GM12878 (cell line): ENCODE measurements around the gene SIN3A. TPM values are rescaled to one million over a fixed set of nuclear protein-coding genes. Genes with fewer than 3 reads are reported as not detected.

Experiments used
- BHLHE40 ChIP-seq, 2 experiments: fragments of 450-650 bp in 1 of 2; IDR thresholded peaks; 2 replicates each; pipeline ENCODE4 v1.6.1; 2011 to 2017; ENCODE audit warnings: low read depth in 2 of 2, borderline replicate concordance in 1 of 2, improper control_type of control experiment in 1 of 2, low read length in 1 of 2, mild to moderate bottlenecking in 1 of 2
- BRCA1 ChIP-seq: IDR thresholded peaks from 2 replicates; pipeline ENCODE4 v1.6.1; 2011; ENCODE audit warnings: low read depth, low read length, improper control_type of control experiment
- CHD2 ChIP-seq: IDR thresholded peaks from 2 replicates; pipeline ENCODE4 v1.6.1; 2011; ENCODE audit warnings: low read depth, low read length, improper control_type of control experiment, borderline replicate concordance
- CREB1 ChIP-seq: IDR thresholded peaks from 2 replicates; pipeline ENCODE4 v1.6.1; 2012; ENCODE audit warnings: low read depth, mild to moderate bottlenecking, inconsistent platforms
- ESRRA ChIP-seq: IDR thresholded peaks from 2 replicates; pipeline ENCODE4 v1.6.1; 2012; ENCODE audit warnings: mild to moderate bottlenecking, low read length, improper control_type of control experiment
- HDGF ChIP-seq: fragments of 450-650 bp; IDR thresholded peaks from 2 replicates; pipeline ENCODE4 v1.6.1; 2016; ENCODE audit warnings: antibody characterized with exemption
- IKZF1 ChIP-seq: fragments of 450-650 bp; conservative IDR thresholded peaks from 2 replicates; pipeline ENCODE4 v1.6.1; 2017; ENCODE audit warnings: antibody characterized with exemption, mild to moderate bottlenecking
- MTA2 ChIP-seq: fragments of 450-650 bp; IDR thresholded peaks from 2 replicates; pipeline ENCODE4 v1.6.1; 2016; ENCODE audit warnings: low read depth, mild to moderate bottlenecking, moderate library complexity
- MYB ChIP-seq: fragments of 150-350 bp; IDR thresholded peaks from 2 replicates; pipeline ENCODE4 v1.6.1; 2014; ENCODE audit warnings: mild to moderate bottlenecking, low read depth, low read length, borderline replicate concordance
- NBN ChIP-seq: fragments of 450-650 bp; IDR thresholded peaks from 2 replicates; pipeline ENCODE4 v1.6.1; 2016
- polyA plus RNA-seq, 11 experiments: library from polyadenylated mRNA; depleted of rRNA in 4 of 11; unstranded in 6 of 11; stranded (reverse) in 5 of 11; fragments of >200 nt; fragmentation: Nextera tagmentation in 4 of 11; fragmentation: Illumina TruSeq in 1 of 11; extraction: Ambion mirVana in 4 of 11; extraction: Trizol in 1 of 11; gene quantifications; 1 replicate in 1 of 11; 2 replicates in 10 of 11; pipeline versions ENCODE4 v1.2.1 to v1.2.3, GENCODE V29; 2011 to 2016; ENCODE audit warnings: inconsistent platforms in 2 of 11, missing spikeins in 2 of 11, low read depth in 1 of 11
- total RNA-seq, 4 experiments: library from RNA; depleted of rRNA in 3 of 4; stranded (reverse); fragments of >200 nt in 3 of 4; fragmentation: Illumina TruSeq in 1 of 4; extraction: Trizol in 1 of 4; gene quantifications; 2 replicates each; pipeline versions ENCODE4 v1.2.1 to v1.2.3, GENCODE V29; 2013 to 2021
- TF ChIP-seq, protein P1 (sequence below): fragments of 450-650 bp; IDR thresholded peaks from 2 replicates; pipeline ENCODE4 v1.6.1; 2017; ENCODE audit warnings: borderline replicate concordance
- TF ChIP-seq, protein P2 (sequence below): fragments of 450-650 bp; IDR thresholded peaks from 2 replicates; pipeline ENCODE4 v1.6.1; 2016; ENCODE audit warnings: mild to moderate bottlenecking, moderate library complexity, borderline replicate concordance
- TF ChIP-seq, protein P3 (sequence below): IDR thresholded peaks from 2 replicates; pipeline ENCODE4 v1.6.1; 2012; ENCODE audit warnings: low read depth, low read length, improper control_type of control experiment
- TF ChIP-seq, protein P4 (sequence below): IDR thresholded peaks from 2 replicates; pipeline ENCODE4 v1.6.1; 2012; ENCODE audit warnings: low read depth, low read length, improper control_type of control experiment

The SIN3A gene
- total and polyA plus RNA-seq, 10 of the 15 experiments (the other 5 are each of a cell fraction or from before 2014, with no cell fraction given): 6.4 to 62.2 (median 29.2) TPM

DNA sequence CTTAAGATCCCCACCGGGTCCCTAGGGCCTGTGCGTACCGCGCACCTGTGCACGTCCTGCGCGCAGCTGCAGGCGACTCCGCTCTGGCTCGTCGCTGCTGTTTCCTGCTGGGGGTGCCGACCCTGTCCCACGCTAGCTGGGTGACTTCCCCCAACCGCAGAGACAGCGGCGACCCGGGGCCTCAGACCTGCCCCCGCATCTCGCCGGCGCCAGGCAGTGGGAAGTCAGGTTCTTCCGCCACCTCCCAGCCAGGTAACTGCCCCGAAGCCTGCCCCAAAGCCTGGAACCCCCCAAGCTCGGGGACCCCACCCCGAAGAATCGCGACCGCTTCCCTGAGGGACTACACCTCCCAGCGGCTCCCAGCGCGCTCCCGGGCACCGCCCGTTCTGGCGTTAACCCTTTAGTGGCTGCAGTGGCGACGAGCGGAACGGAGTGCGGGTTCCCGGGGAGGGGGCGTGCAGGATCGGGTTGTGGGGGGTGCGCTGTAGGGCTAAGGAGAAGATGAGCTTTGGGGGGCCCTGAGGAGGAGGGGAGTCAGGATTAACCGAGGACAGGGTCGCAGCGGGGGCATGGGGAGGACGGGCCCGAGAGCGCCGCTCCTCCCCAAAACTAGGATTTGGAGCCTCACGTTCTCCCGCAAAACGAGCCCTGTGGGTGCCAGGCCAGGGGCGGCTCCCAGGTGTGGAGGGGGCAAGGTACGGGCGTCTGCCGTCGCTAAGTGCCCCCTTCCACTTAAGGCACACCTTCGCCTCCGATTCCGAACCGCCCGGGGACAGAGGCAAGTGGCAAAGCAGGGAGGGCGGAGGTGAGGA, 104.1 kb downstream of the SIN3A start (continued):
- TF ChIP-seq ESRRA: no peak
- TF ChIP-seq, protein P1, sequence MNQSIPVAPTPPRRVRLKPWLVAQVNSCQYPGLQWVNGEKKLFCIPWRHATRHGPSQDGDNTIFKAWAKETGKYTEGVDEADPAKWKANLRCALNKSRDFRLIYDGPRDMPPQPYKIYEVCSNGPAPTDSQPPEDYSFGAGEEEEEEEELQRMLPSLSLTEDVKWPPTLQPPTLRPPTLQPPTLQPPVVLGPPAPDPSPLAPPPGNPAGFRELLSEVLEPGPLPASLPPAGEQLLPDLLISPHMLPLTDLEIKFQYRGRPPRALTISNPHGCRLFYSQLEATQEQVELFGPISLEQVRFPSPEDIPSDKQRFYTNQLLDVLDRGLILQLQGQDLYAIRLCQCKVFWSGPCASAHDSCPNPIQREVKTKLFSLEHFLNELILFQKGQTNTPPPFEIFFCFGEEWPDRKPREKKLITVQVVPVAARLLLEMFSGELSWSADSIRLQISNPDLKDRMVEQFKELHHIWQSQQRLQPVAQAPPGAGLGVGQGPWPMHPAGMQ: no peak
- peak; percentile 56; the same call in 1 of the 2 replicates for TF ChIP-seq NBN
- TF ChIP-seq, protein P2, sequence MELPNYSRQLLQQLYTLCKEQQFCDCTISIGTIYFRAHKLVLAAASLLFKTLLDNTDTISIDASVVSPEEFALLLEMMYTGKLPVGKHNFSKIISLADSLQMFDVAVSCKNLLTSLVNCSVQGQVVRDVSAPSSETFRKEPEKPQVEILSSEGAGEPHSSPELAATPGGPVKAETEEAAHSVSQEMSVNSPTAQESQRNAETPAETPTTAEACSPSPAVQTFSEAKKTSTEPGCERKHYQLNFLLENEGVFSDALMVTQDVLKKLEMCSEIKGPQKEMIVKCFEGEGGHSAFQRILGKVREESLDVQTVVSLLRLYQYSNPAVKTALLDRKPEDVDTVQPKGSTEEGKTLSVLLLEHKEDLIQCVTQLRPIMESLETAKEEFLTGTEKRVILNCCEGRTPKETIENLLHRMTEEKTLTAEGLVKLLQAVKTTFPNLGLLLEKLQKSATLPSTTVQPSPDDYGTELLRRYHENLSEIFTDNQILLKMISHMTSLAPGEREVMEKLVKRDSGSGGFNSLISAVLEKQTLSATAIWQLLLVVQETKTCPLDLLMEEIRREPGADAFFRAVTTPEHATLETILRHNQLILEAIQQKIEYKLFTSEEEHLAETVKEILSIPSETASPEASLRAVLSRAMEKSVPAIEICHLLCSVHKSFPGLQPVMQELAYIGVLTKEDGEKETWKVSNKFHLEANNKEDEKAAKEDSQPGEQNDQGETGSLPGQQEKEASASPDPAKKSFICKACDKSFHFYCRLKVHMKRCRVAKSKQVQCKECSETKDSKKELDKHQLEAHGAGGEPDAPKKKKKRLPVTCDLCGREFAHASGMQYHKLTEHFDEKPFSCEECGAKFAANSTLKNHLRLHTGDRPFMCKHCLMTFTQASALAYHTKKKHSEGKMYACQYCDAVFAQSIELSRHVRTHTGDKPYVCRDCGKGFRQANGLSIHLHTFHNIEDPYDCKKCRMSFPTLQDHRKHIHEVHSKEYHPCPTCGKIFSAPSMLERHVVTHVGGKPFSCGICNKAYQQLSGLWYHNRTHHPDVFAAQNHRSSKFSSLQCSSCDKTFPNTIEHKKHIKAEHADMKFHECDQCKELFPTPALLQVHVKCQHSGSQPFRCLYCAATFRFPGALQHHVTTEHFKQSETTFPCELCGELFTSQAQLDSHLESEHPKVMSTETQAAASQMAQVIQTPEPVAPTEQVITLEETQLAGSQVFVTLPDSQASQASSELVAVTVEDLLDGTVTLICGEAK: no peak
- peak; percentile 40; the same call in 1 of the 2 replicates for TF ChIP-seq CREB1
- TF ChIP-seq BHLHE40 (IDR thresholded peaks at IDR 0.05; ENCODE audit: borderline replicate concordance in 1 of 2, low read depth in 2 of 2, low read length in 1 of 2): peak in 1 of 2 experiments; percentile 60; a peak in 1 of 4 replicates
- peak; percentile 33; the same call in 1 of the 2 replicates for TF ChIP-seq CHD2
- TF ChIP-seq IKZF1: peak; percentile 48
- 0 out of 2 replicates have a peak, but pooled peaks have one; percentile 32 for TF ChIP-seq HDGF
- TF ChIP-seq, protein P3, sequence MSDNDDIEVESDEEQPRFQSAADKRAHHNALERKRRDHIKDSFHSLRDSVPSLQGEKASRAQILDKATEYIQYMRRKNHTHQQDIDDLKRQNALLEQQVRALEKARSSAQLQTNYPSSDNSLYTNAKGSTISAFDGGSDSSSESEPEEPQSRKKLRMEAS: peak; percentile 30; the same call in 1 of the 2 replicates
- no peak for TF ChIP-seq MTA2
- no peak for TF ChIP-seq BRCA1
- no peak for TF ChIP-seq MYB
- TF ChIP-seq, protein P4, sequence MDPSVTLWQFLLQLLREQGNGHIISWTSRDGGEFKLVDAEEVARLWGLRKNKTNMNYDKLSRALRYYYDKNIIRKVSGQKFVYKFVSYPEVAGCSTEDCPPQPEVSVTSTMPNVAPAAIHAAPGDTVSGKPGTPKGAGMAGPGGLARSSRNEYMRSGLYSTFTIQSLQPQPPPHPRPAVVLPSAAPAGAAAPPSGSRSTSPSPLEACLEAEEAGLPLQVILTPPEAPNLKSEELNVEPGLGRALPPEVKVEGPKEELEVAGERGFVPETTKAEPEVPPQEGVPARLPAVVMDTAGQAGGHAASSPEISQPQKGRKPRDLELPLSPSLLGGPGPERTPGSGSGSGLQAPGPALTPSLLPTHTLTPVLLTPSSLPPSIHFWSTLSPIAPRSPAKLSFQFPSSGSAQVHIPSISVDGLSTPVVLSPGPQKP: no peak
